Hypothalamus (tissue), 51 donors: ENCODE results near the gene DUSP2.
A peak's percentile ranks its signal among the peaks of the same experiment; 100 is the strongest.

Experiments used
- DNase-seq, 51 donors: peaks; one replicate each; lab custom pipeline; 2025; lab: John Stamatoyannopoulos, UW

DUSP2 gene

GRCh38 chr2:96116879-96117533 is 28.2 kb downstream of the DUSP2 start:
- DNase-seq = peak in 24 of 51 donors; percentile 8 to 68 (median 19)

- peak in 8 of 51 donors; percentile 9 to 32 (median 14) for DNase-seq
Observed at GRCh38 chr2:96116424-96116878, 28.8 kb downstream of the DUSP2 start, which contains the start of gene ADRA2B. Gene ADRA2B (minus strand): TSS chr2:96116571. CDS start chr2:96116149, 422 bp downstream.

GRCh38 chr2:96115631-96116423 is 29.4 kb downstream of the DUSP2 start:
- no peak for DNase-seq

- no peak for DNase-seq
Observed at GRCh38 chr2:96114903-96115581, 30.2 kb downstream of the DUSP2 start.

- no peak for DNase-seq
Observed at GRCh38 chr2:96114546-96114902, 30.7 kb downstream of the DUSP2 start.

- DNase-seq = peak in 1 of 51 donors; percentile 26
Observed at GRCh38 chr2:96113951-96114350, 31.3 kb downstream of the DUSP2 start.

- DNase-seq = no peak
Observed at GRCh38 chr2:96113367-96113677, 31.9 kb downstream of the DUSP2 start.

GRCh38 chr2:96112501-96113366 is 32.5 kb downstream of the DUSP2 start:
- no peak for DNase-seq

GRCh38 chr2:96111823-96112500 is 33.3 kb downstream of the DUSP2 start:
- no peak for DNase-seq

- no peak for DNase-seq
Observed at GRCh38 chr2:96111257-96111640, 34.0 kb downstream of the DUSP2 start.

- no peak for DNase-seq
Observed at GRCh38 chr2:96110621-96111256, 34.5 kb downstream of the DUSP2 start.

- no peak for DNase-seq
Observed at GRCh38 chr2:96109931-96110511, 35.2 kb downstream of the DUSP2 start.

- DNase-seq = no peak
Observed at GRCh38 chr2:96109361-96109680, 35.9 kb downstream of the DUSP2 start.

- no peak for DNase-seq
Observed at GRCh38 chr2:96108541-96109360, 36.5 kb downstream of the DUSP2 start.

- DNase-seq = no peak
Observed at GRCh38 chr2:96108151-96108540, 37.1 kb downstream of the DUSP2 start.

- no peak for DNase-seq
Observed at GRCh38 chr2:96107708-96108065, 37.6 kb downstream of the DUSP2 start.

- DNase-seq = no peak
Observed at GRCh38 chr2:96106991-96107707, 38.1 kb downstream of the DUSP2 start.
